LNCaP clone FGC (cell line): ENCODE results near the gene PRKN.

Source experiments
- DNase-seq: peaks from one replicate; pipeline ENCODE4 v3.0.0-alpha.2; 2011; ENCODE audit warnings: low read depth
- H3K4me3 ChIP-seq: 2 replicates; pipeline ENCODE4 v1.5.1; 2011; ENCODE audit warnings: mild to moderate bottlenecking, low read depth, low read length, control low read depth
- CTCF ChIP-seq: IDR thresholded peaks from 2 replicates; pipeline ENCODE4 v1.5.1; 2012; ENCODE audit warnings: mild to moderate bottlenecking; ENCODE audit not compliant: control insufficient read depth, insufficient read depth; ENCODE audit errors: extremely low read depth

PRKN gene

DNA sequence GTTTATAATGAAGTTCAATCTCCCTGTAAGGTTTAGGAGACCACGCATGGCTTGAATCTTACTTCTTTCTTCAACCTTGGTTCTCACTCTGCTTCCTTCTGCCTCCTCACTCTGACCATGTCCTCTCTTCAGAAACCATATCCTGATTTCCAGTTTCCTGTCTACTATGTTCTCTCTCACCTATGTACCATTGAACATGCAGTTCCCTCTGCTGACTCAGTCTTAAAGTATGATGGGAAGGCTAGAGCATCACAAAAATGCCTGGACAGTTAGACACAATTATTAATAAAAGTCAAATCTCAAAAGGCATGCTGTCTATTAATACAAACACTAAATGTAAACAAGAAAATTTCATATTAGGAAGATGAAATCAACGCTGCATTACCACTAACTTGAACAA, 151.6 kb downstream of the PRKN start:
- no peak for TF ChIP-seq CTCF
- H3K4me3 ChIP-seq = no peak overlapping the region
- no peak for DNase-seq

GRCh38 chr6:162572240-162572639, 155.3 kb downstream of the PRKN start:
- DNase-seq = no peak
- TF ChIP-seq CTCF = no peak
- H3K4me3 ChIP-seq = no peak overlapping the region

- no peak for DNase-seq
- H3K4me3 ChIP-seq = no peak overlapping the region
- TF ChIP-seq CTCF = no peak
These were observed 159.3 kb downstream of the PRKN start for GRCh38 chr6:162568266-162568665.

DNA sequence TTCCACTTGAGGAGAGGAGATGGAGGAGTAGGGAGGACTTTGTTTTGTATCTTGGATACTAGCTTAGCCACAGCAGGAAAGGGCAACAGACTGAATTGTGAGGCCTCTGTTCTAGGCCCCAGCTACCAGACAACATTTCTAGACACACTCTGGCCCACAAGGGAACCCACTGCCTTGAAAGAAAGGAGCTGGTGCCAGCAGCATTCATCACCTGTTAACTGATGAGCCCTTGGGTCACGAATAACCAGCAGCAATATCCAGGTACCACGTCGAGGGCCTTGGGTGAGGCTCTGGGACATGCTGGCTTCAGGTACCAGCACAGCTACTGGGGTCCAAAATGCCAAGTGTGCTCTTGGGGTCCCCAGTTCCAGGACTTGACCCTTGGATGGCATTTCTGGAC, 165.5 kb downstream of the PRKN start:
- no peak for TF ChIP-seq CTCF
- no peak overlapping the region for H3K4me3 ChIP-seq

DNA sequence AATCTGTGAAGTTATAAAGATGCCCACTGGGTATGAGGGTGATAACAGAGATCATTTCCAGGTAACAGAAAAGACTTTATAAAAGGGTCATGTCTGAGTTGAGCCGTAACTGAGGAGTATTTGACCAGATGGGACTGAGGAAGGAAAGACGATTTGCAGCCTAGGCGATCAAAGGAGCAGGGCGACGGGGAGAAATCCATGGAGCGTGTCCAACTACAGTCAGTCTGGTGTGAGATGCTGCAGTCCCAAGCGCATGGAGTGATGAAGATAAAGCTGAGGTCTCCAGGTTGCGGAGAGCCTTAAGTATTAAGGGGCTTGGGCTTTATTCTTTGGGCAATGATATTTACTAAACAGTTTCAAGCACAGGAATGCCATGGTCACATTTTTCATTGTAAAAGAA, 166.7 kb downstream of the PRKN start:
- TF ChIP-seq CTCF = no peak
- no peak for DNase-seq

More for the DNA sequence above, 165.5 kb downstream of the PRKN start:
- no peak for DNase-seq

DNA sequence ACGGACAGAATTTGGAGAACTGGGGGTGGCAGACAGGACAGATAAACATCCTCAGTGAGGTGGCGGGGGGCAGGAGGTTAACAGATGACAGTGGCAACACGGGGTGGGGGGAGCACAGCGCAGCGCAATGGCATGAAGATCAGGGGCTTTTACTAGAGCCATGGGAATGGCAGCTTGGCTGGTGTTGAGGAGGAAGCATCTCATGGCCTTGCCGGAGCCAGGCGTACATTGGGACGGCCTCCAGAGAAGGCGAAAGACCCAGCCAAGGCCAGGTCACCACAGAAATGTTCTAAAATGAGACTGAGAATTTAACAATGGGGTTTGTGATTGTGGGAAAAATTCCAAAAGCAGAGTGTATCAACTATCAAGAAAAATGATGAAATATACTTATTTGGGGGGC, 173.0 kb downstream of the PRKN start:
- TF ChIP-seq CTCF = no peak
- no peak for DNase-seq
- H3K4me3 ChIP-seq = no peak overlapping the region

More for the DNA sequence above, 166.7 kb downstream of the PRKN start:
- H3K4me3 ChIP-seq = no peak overlapping the region

DNA sequence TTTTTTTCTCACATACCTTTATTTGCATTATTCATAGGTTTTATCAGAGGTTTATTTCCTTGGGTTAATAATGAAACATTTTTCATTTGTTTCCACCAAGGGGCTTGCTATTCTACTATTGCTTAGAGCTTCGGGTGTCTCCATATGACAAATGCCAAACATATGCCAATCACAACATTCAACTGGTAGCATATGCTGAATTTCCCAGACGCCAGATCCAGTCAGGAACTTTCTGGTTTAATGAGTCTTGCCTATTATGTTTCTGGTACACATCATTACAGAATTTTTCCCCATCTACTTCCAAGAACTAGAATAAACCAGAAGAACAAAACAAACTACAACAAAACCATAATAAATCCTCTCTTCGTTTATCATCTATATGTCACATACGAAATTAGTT, 180.7 kb downstream of the PRKN start:
- H3K4me3 ChIP-seq = no peak overlapping the region
- no peak for TF ChIP-seq CTCF
- no peak for DNase-seq
